K562 (cell line): ENCODE data around the gene COA7. TPM values are rescaled to one million over a fixed set of nuclear protein-coding genes. Genes with fewer than 3 reads are reported as not detected.

Experiments
- CBFA2T2 ChIP-seq: fragments of 450-650 bp; conservative IDR thresholded peaks from 2 replicates; pipeline ENCODE4 v1.6.1; 2017; ENCODE audit warnings: mild to moderate bottlenecking
- FOSL1 ChIP-seq: fragments of 200-800 bp; sonication (Bioruptor generic); conservative IDR thresholded peaks from 2 replicates; pipeline ENCODE4 v1.6.1; 2016; ENCODE audit warnings: missing genetic modification characterization, missing compliant biosample characterization
- HDAC2 ChIP-seq: fragments of 450-650 bp; IDR thresholded peaks from 2 replicates; pipeline ENCODE4 v1.6.1; 2016; ENCODE audit warnings: mild to moderate bottlenecking
- KLF1 ChIP-seq: fragments of 450-650 bp; IDR thresholded peaks from 2 replicates; pipeline ENCODE4 v1.6.1; 2016; ENCODE audit warnings: missing genetic modification characterization, missing compliant biosample characterization
- NCOA1 ChIP-seq: fragments of 450-650 bp; IDR thresholded peaks from 2 replicates; pipeline ENCODE4 v1.6.1; 2016; ENCODE audit warnings: low read depth
- SMARCC2 ChIP-seq: fragments of 450-650 bp; IDR thresholded peaks from 2 replicates; pipeline ENCODE4 v1.6.1; 2017; ENCODE audit warnings: antibody characterized with exemption, moderate library complexity, mild to moderate bottlenecking, low read depth
- TARDBP ChIP-seq: fragments of 450-650 bp; IDR thresholded peaks from 2 replicates; pipeline ENCODE4 v1.6.1; 2016
- TCF3 ChIP-seq: sonication (generic); formaldehyde crosslinking; IDR thresholded peaks from 2 replicates; pipeline ENCODE4 v1.4.0; 2020; ENCODE audit warnings: mild to moderate bottlenecking, missing genetic modification reagents
- TEAD4 ChIP-seq, 2 experiments: sonication (generic) in 1 of 2; formaldehyde crosslinking in 1 of 2; IDR thresholded peaks; 2 replicates each; pipeline versions ENCODE4 v1.6.1 to v1.8.0; 2012 to 2022; ENCODE audit warnings: borderline replicate concordance in 1 of 2, inconsistent platforms in 1 of 2, low read length in 1 of 2, mild to moderate bottlenecking in 1 of 2, missing genetic modification reagents in 1 of 2
- ZEB2 ChIP-seq: fragments of 450-650 bp; IDR thresholded peaks from 2 replicates; pipeline ENCODE4 v1.6.1; 2016
- ZNF407 ChIP-seq: fragments of 450-650 bp; IDR thresholded peaks from 2 replicates; pipeline ENCODE4 v1.6.1; 2016; ENCODE audit warnings: low read depth
- ZNF518B ChIP-seq: fragments of 250-450 bp; sonication (Bioruptor Pico); IDR thresholded peaks from 2 replicates; pipeline ENCODE4 v1.5.0; 2021; ENCODE audit warnings: mild to moderate bottlenecking, moderate library complexity
- polyA plus RNA-seq, 8 experiments: library from polyadenylated mRNA; depleted of rRNA in 4 of 8; stranded (reverse) in 5 of 8; unstranded in 3 of 8; fragments of >200 nt; fragmentation: Nextera tagmentation in 2 of 8; fragmentation: Illumina TruSeq in 1 of 8; extraction: Ambion mirVana in 2 of 8; extraction: Trizol in 1 of 8; gene quantifications; 2 replicates each; pipeline versions ENCODE4 v1.2.1 to v1.2.3, GENCODE V29; 2011 to 2014; ENCODE audit warnings: inconsistent platforms in 1 of 8, missing spikeins in 1 of 8
- total RNA-seq, 7 experiments: library from RNA; depleted of rRNA in 6 of 7; stranded (reverse); fragments of >200 nt in 6 of 7; fragmentation: Illumina TruSeq in 2 of 7; extraction: Trizol in 2 of 7; gene quantifications; 2 replicates each; pipeline versions ENCODE4 v1.2.1 to v1.2.3, GENCODE V29; 2011 to 2021; ENCODE audit warnings: low replicate concordance in 1 of 7

COA7 gene
- total and polyA plus RNA-seq, 9 of the 15 experiments (the other 6 are each of a cell fraction or from before 2014, with no cell fraction given) = 19.4 to 82.8 (median 51.0) TPM

DNA sequence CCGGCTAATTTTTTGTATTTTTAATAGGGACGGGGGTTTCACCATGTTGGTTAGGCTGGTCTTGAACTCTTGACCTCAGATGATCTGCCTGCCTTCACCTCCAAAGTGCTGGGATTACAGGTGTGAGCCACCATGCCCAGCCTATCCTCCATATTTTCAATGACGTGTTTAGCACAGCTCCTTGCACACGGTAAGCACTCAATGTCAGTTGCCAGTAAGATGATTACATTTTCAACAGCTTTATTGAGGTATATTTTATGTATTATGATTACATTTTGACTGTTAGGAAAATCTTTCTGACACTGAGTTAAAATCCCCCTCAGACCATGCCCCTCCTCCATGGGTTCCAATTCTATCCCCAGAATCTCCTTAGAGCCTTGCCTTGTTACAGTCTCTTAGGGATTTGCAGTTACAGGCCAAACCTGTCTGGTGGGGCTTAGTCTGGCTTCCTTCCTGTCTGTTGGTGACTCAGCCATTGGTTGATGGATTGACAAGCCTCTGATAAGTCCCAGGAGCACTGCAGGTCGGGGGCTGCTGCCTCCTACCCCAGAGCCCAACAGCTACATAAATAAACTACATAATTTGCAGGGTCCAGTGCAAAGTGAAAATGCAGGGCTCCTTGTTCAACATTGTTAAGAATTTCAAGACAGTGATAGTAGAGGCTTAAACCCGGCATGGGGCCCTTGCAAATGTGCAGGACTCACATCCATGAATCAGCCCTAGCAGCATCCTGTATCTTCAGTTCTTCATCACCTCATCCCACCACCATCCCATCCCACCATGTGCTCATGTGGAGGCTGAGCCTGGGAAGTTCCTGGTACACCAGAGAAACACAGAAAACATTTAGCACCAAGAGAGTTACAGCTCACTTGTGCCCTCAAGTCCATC lies 23.4 kb downstream of the COA7 start (continued):
- TF ChIP-seq NCOA1 (0 out of 2 replicates have a peak, but pooled peaks have one; percentile 18), CBFA2T2 (0 out of 2 replicates have a peak, but pooled peaks have one; percentile 6), ZNF407 (no peak), KLF1 (no peak), TEAD4 (IDR thresholded peaks at IDR 0.05; ENCODE audit: low read length) (peak; percentile 28; the same call in 1 of the 2 replicates), TEAD4 (CRISPR knock-in tag; IDR thresholded peaks at IDR 0.05; ENCODE audit: borderline replicate concordance) (no peak), TCF3 (CRISPR knock-in tag) (peak; percentile 18; the same call in 1 of the 2 replicates), TARDBP (no peak), ZNF518B (no peak), FOSL1 (tag) (peak; percentile 87), ZEB2 (peak; percentile 29; the same call in 1 of the 2 replicates), SMARCC2 (peak; percentile 62; the same call in 1 of the 2 replicates), HDAC2 (peak; percentile 56; the same call in 1 of the 2 replicates)
